Activated CD4-positive, alpha-beta memory T cell treated with anti-CD3 and anti-CD28 coated beads for 36 hours (primary cell): ENCODE data around the gene DUX4. TPM values are rescaled to one million over a fixed set of nuclear protein-coding genes. Genes with fewer than 3 reads are reported as not detected.
"Not testable (repeated sequence)": the region's sequence is repeated elsewhere in the genome, so short reads cannot be mapped to it uniquely, and the experiment has no call there.

ENCODE experiments used
- CTCF ChIA-PET: fragments of 350-600 bp; sonication (Branson Sonifier 250); formaldehyde crosslinking; loops from one replicate; lab custom pipeline; 2021; ENCODE audit warnings: antibody characterized with exemption, inconsistent platforms; lab: Charles Lee
- POLR2A ChIA-PET: fragments of 350-600 bp; sonication (Branson Sonifier 250); formaldehyde crosslinking; loops from one replicate; lab custom pipeline; 2021; ENCODE audit warnings: antibody characterized with exemption; lab: Charles Lee
- DNase-seq: peaks from one replicate; pipeline ENCODE4 v3.0.0-alpha.2; 2020
- H3K27ac Mint-ChIP-seq: one replicate; pipeline ENCODE4 v1.8.0; 2021; ENCODE audit warnings: mixed read lengths
- H3K27me3 Mint-ChIP-seq: one replicate; pipeline ENCODE4 v1.8.0; 2021; ENCODE audit warnings: mixed read lengths
- H3K36me3 Mint-ChIP-seq: one replicate; pipeline ENCODE4 v1.8.0; 2021; ENCODE audit warnings: mixed read lengths
- H3K4me1 Mint-ChIP-seq: one replicate; pipeline ENCODE4 v1.8.0; 2021; ENCODE audit warnings: low read depth, mixed read lengths
- H3K4me3 Mint-ChIP-seq: one replicate; pipeline ENCODE4 v1.8.0; 2021; ENCODE audit warnings: mild to moderate bottlenecking, mixed read lengths
- H3K9me3 Mint-ChIP-seq: one replicate; pipeline ENCODE4 v1.8.0; 2021; ENCODE audit warnings: mixed read lengths
- intact Hi-C: fragments of 100-400 bp; cut with micrococcal nuclease; formaldehyde crosslinking; loops from one replicate; pipeline ENCODE4 v1.15.1; 2023
- total RNA-seq, 2 experiments: library from RNA; stranded (reverse); gene quantifications; one replicate each; pipeline ENCODE4 v1.2.3, GENCODE V29; 2021

DUX4 gene
- total RNA-seq: not detected

GRCh38 chr4:190173428-190173827 lies at the start of gene DUX4:
Gene DUX4 (plus strand): TSS chr4:190173774. CDS start chr4:190173774, 0 bp downstream.
- H3K9me3 Mint-ChIP-seq, H3K27me3 Mint-ChIP-seq, POLR2A ChIA-PET, H3K4me1 Mint-ChIP-seq, H3K4me3 Mint-ChIP-seq, intact Hi-C loops, H3K27ac Mint-ChIP-seq, DNase-seq, CTCF ChIA-PET, H3K36me3 Mint-ChIP-seq: not testable (repeated sequence)

- H3K4me3 Mint-ChIP-seq, H3K9me3 Mint-ChIP-seq, H3K27me3 Mint-ChIP-seq, H3K27ac Mint-ChIP-seq, H3K4me1 Mint-ChIP-seq, POLR2A ChIA-PET, intact Hi-C loops, DNase-seq, H3K36me3 Mint-ChIP-seq, CTCF ChIA-PET: not testable (repeated sequence)
These were observed 1.9 kb downstream of the DUX4 start for GRCh38 chr4:190175436-190175835.

GRCh38 chr4:190177727-190178605 lies 4.4 kb downstream of the DUX4 start:
- H3K27me3 Mint-ChIP-seq, H3K36me3 Mint-ChIP-seq, intact Hi-C loops, POLR2A ChIA-PET, H3K27ac Mint-ChIP-seq, H3K4me1 Mint-ChIP-seq, H3K9me3 Mint-ChIP-seq, CTCF ChIA-PET, H3K4me3 Mint-ChIP-seq: not testable (repeated sequence)
- DNase-seq: peak; percentile 10

DNA sequence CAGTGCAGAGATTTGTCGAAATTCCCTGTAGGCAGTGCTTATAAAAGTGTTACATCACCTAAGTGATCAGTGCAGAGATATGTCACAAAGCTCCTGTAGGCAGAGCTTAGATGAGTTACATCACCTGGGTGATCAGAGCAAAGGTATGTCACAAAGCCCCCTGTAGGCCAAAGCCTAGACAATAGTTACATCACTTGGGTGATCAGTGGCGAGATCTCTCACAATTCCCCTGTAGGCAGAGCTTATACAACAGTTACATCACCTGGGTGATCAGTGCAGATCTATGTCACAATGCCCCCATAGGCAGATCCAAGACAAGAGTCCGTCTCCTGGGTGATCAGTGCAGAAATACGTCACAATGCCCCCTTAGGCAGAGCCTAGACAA lies 5.0 kb downstream of the DUX4 start:
- H3K4me1 Mint-ChIP-seq, H3K4me3 Mint-ChIP-seq, H3K27ac Mint-ChIP-seq, H3K27me3 Mint-ChIP-seq, H3K36me3 Mint-ChIP-seq, CTCF ChIA-PET, POLR2A ChIA-PET, H3K9me3 Mint-ChIP-seq, DNase-seq, intact Hi-C loops: not testable (repeated sequence)

- H3K4me3 Mint-ChIP-seq, H3K4me1 Mint-ChIP-seq, DNase-seq, intact Hi-C loops, H3K36me3 Mint-ChIP-seq, H3K27me3 Mint-ChIP-seq, POLR2A ChIA-PET, H3K27ac Mint-ChIP-seq, H3K9me3 Mint-ChIP-seq, CTCF ChIA-PET: not testable (repeated sequence)
These were observed 5.6 kb downstream of the DUX4 start for GRCh38 chr4:190179030-190179739.

DNA sequence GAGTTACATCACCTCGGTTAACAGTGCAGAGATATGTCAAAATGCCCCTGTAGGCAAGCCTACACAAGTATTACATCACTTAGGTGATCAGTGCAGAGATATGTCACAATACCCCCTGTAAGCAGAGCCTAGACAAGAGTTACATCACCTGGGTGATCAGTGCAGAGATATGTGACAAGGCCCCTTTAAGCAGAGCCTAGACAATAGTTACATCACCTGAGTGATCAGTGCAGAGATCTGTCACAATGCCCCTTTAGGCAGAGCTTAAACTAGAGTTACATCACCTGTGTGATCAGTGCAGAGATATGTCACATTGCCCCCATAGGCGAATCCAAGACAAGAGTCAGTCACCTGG lies 6.1 kb downstream of the DUX4 start:
- CTCF ChIA-PET, H3K27ac Mint-ChIP-seq, H3K9me3 Mint-ChIP-seq, POLR2A ChIA-PET, H3K27me3 Mint-ChIP-seq, intact Hi-C loops, DNase-seq, H3K36me3 Mint-ChIP-seq, H3K4me3 Mint-ChIP-seq, H3K4me1 Mint-ChIP-seq: not testable (repeated sequence)

DNA sequence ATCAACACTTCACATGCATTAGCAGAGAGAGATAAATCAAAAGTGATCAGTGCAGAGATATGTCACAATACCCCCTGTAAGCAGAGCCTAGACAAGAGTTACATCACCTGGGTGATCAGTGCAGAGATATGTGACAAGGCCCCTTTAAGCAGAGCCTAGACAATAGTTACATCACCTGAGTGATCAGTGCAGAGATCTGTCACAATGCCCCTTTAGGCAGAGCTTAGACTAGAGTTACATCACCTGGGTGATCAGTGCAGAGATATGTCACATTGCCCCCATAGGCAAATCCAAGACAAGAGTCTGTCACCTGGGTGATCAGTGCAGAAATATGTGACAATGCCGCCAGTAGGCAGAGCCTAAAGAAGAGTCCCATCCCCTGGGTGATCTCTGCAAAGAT lies 7.4 kb downstream of the DUX4 start:
- POLR2A ChIA-PET, H3K4me1 Mint-ChIP-seq, DNase-seq, H3K36me3 Mint-ChIP-seq, H3K27ac Mint-ChIP-seq, intact Hi-C loops, H3K4me3 Mint-ChIP-seq, CTCF ChIA-PET, H3K27me3 Mint-ChIP-seq, H3K9me3 Mint-ChIP-seq: not testable (repeated sequence)

DNA sequence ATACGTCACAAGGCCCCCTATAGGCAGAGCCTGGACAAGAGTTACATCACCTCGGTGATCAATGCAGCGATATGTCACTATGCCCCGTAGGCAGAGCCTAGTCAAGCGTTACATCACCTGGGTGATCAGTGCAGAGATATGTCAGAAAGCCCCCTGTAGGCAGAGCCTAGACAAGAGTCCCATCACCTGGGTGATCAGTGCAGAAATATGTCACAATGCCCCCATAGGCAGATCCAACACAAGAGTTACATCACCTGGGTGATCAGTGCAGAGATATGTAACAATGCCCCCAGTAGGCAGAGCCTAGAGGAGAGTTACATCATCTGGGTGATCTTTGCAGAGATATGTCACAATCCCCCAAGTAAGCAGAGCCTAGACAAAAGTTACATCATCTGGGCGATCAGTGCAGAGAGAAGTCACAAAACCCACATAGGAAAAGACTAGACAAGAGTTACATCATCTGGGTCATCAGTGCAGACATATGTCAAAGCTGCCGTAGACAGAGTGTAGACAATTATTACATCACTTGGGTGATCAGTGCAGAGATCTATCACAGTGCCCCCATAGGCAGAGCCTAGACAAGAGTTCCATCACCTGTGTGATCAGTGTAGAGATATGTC lies 8.0 kb downstream of the DUX4 start:
- H3K9me3 Mint-ChIP-seq, H3K36me3 Mint-ChIP-seq, CTCF ChIA-PET, intact Hi-C loops, POLR2A ChIA-PET, H3K27ac Mint-ChIP-seq, H3K4me3 Mint-ChIP-seq, H3K4me1 Mint-ChIP-seq, H3K27me3 Mint-ChIP-seq: not testable (repeated sequence)
- DNase-seq: peak; percentile 11

DNA sequence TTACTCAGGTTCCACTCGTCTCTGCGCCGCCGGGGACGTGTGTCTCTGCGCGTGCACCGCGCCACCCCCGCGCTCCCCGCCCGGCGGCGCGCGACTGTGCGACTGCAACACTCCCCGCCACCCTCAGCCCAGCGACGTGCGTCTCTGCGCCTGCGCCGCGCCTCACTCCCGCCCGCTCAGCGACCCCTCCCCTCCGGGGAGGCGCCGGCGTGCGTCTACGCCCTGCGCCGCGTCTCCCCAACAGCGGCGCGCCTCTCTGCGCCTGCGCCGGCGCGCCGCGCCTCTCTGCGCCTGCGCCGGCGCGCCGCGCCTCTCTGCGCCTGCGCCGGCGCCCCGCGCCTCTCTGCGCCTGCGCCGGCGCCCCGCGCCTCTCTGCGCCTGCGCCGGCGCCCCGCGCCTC lies 29.9 kb downstream of the DUX4 start:
- POLR2A ChIA-PET, DNase-seq, H3K27me3 Mint-ChIP-seq, H3K9me3 Mint-ChIP-seq, CTCF ChIA-PET, H3K4me1 Mint-ChIP-seq, H3K36me3 Mint-ChIP-seq, H3K4me3 Mint-ChIP-seq, intact Hi-C loops, H3K27ac Mint-ChIP-seq: not testable (repeated sequence)

Other genes starting within 250 kb of the DUX4 start
- gene FRG1, start 232.9 kb upstream of the DUX4 start, total RNA-seq: 10 to 100 TPM; 69.4 to 69.6 TPM
- under 1 TPM in 1 of 2 experiments, not detected in 1; 0.10 TPM for gene FRG2, start 146.5 kb upstream of the DUX4 start, total RNA-seq
- not detected for gene DBET, start 109.3 kb upstream of the DUX4 start, total RNA-seq